ENCODE measurements around the gene DAZAP1.
A peak's percentile ranks its signal among the peaks of the same experiment; 100 is the strongest.

Gene DAZAP1

DNA sequence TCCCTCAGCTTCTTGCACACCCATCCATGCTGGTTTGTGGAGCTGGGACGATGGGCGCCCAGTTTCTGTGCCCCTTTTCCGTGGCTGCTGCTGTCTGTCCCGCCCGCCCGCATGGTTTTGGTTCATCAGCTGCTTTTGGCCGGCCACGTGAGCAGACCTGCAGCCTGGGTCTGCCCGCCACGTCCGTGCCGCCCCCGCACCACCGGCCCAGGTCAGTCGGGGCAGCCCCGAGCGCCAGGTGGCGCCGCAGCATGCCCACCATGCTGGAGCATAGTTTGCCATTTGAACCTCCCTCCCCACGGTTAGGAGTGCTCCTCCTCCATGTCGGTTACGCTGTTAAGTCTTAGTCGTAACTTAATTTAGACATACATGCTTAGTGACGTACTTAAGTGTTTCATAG, 15.6 kb downstream of the DAZAP1 start:
- H3K27ac ChIP-seq: peak overlapping the region; percentile 47; the same call in 1 of the 2 replicates
- TF ChIP-seq ZFX (IDR thresholded peaks at IDR 0.05; ENCODE audit: borderline replicate concordance): no peak
- TF ChIP-seq, protein P1, sequence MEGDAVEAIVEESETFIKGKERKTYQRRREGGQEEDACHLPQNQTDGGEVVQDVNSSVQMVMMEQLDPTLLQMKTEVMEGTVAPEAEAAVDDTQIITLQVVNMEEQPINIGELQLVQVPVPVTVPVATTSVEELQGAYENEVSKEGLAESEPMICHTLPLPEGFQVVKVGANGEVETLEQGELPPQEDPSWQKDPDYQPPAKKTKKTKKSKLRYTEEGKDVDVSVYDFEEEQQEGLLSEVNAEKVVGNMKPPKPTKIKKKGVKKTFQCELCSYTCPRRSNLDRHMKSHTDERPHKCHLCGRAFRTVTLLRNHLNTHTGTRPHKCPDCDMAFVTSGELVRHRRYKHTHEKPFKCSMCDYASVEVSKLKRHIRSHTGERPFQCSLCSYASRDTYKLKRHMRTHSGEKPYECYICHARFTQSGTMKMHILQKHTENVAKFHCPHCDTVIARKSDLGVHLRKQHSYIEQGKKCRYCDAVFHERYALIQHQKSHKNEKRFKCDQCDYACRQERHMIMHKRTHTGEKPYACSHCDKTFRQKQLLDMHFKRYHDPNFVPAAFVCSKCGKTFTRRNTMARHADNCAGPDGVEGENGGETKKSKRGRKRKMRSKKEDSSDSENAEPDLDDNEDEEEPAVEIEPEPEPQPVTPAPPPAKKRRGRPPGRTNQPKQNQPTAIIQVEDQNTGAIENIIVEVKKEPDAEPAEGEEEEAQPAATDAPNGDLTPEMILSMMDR (IDR thresholded peaks at IDR 0.05): peak; percentile 16; the same call in 1 of the 2 replicates

DNA sequence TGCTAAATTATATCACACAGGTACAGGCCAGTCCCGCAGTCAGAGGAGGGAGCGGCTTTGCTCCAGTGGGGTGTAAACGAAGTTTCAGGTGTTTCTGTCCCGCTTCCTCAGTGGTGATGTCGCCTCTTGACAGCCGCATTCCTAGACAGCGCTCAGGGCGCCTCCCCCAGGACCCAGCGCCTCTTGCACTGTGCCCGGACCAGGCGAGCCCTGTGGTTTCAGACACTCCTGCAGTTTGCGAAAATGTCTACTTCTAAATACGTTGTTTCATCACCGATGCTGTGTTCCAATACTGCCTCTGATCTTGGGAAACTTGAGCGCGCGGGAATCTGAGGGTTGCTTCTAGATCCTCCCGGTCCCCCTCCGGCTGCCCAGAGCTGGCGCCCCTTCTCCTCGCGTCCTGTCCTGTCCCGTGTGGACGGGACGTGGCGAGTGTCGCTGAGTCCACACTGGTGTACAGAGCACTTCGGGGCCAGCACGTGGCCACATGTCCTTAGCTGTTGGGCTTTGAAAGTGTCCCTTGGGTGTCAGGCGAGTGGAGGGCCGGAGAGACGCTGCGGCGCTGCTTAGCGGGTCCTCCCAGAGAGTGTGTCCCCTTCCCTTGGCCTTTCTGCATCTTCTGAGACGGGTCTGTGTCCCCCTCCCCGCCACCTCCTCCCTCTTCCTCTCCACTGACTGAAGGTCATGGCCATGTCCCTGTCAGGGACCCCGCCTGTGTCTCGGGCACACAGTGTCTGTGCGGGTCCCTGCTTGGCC, 16.2 kb downstream of the DAZAP1 start:
- H3K27ac ChIP-seq: peak overlapping the region; percentile 47
- no peak for TF ChIP-seq ZFX (IDR thresholded peaks at IDR 0.05; ENCODE audit: borderline replicate concordance)
- TF ChIP-seq, protein P1 (IDR thresholded peaks at IDR 0.05): no peak

DNA sequence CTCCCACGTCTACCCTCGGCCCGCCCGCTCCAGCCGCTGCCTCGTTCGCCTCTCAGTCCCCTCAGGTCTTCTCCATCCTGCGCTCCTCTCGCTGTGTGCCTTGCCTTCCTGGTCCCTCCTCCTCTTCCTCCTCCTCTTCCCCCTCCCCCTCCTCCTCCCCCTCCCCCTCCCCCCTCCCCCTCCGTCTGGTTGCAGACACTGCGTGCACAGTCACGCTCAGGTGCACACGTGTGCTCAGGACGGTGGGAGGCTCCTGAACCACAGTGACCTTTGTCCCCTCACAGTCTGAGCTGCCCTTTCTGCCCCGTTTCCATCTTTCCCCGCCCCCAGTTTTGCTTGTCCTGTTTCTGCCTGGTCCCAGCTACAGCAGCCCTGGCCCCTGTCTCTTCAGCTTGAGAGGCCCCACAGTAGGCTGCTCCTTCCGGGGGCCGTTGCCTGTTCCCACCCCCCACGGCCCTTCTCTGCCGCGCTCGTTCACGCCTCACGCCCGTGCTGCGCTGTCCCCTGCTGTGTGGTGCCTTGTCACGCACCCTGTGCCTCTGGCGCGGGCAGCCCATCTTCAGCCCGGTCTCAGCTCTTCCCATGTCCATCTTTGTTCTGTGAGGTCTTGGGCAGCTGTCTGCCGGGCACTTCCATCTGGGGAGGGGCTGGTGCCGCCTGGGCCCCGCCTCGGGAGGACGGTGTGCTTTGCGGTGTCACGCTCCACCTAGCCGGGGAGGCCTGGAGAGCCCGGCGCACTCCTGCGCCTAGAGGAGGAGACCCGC, 17.0 kb downstream of the DAZAP1 start:
- no peak for TF ChIP-seq ZFX (IDR thresholded peaks at IDR 0.05; ENCODE audit: borderline replicate concordance)
- TF ChIP-seq, protein P1 (IDR thresholded peaks at IDR 0.05): no peak
- H3K27ac ChIP-seq: peak overlapping the region; percentile 59

DNA sequence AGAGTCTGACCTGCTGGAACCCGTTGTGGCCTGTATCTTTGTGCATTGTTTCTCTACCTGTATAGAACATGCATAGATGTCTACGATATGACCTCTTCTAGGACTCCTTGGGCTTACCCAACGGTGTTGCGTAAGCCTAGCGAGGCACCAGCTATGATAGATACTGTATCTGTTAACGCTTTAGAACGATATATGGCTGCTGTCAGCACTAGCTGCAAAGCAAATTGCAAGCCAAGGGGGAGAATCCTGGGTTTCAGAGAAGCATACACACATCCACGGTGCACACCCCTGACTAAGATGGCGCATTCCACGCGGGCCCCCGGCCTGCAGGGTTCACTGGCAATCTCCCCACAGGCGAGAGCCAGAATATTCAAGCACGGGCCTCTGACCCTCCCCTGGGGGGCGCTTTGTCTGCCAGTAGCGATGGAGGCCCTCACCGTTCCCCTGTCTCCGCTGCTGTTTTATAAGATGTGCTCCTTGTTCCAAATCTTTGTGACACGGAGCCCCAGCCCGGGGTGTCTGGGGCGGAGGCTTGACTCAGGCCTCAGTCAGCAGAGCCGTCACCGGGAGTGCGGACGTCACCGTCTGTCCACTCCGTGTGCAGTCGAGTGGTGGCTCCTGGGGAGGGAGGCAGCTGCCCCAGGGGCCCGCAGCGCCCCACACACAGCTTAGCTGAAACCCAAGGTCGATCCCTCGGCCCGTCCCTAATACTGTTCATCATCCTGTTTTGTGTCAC, 17.9 kb downstream of the DAZAP1 start:
- no peak for TF ChIP-seq ZFX (IDR thresholded peaks at IDR 0.05; ENCODE audit: borderline replicate concordance)
- TF ChIP-seq, protein P1 (IDR thresholded peaks at IDR 0.05): no peak
- H3K27ac ChIP-seq: peak overlapping the region; percentile 59

DNA sequence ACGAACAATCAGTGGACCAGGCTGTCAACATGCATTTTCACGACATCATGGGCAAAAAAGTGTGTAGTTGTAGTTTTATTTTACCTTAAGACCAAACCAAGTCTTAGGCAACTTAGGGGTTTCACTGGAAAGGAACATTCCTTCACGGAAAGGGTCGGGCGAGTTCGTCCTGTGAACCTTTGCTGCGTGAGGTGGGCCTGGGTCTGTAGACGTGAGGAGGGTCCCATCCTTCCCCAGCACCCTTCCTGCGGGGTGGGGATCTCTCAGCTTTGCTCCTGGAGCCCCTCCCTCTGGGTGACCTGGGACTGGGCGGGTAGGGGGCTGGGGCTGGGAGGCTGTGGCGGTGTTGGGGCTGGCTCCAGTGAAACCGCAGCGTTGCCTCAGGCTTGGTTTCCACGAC, 18.5 kb downstream of the DAZAP1 start:
- TF ChIP-seq ZFX (IDR thresholded peaks at IDR 0.05; ENCODE audit: borderline replicate concordance): no peak
- TF ChIP-seq, protein P1 (IDR thresholded peaks at IDR 0.05): no peak
- peak overlapping the region; percentile 12; the same call in 1 of the 2 replicates for H3K27ac ChIP-seq

DNA sequence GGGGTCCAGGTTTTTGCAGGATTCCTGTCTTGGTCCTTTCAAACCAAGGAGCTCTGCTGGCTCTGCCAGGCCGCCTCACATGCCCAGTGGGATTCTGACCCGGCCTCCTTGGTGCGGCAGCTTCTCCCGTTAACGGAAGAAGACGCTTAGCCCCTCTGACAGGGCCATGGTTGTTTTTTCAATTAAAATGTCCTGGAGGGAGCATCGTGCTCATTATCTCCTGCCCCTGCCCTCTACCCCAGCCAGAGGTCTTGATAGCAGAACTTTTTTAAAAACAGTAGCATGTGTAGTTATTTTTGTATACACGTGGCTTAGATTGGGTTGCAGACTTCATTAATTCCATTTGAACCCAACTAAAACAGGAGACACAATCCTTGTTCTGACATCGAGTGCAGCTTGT, 19.4 kb downstream of the DAZAP1 start:
- TF ChIP-seq, protein P1 (IDR thresholded peaks at IDR 0.05): no peak
- 0 out of 2 replicates have a peak overlapping the region, but pooled peaks have one; percentile 12 for H3K27ac ChIP-seq

Measured in 22Rv1 (cell line).